HEK293 (cell line): ENCODE data around the gene IGFALS.

Source experiments
- CTCF ChIA-PET: fragments of 350-600 bp; formaldehyde crosslinking; extraction: SDS; loops from one replicate; lab custom pipeline; 2021; ENCODE audit warnings: antibody characterized with exemption; lab: Yijun Ruan, JAX
- POLR2A ChIA-PET: fragments of 300-600 bp; formaldehyde crosslinking; extraction: SDS; loops from one replicate; lab custom pipeline; 2020; ENCODE audit warnings: antibody characterized with exemption, inconsistent platforms; lab: Yijun Ruan, JAX
- H3K27ac ChIP-seq: fragments of 200-500 bp; sonication (Bioruptor generic); 2 replicates; pipeline ENCODE4 v1.5.1; 2014; ENCODE audit warnings: low read depth, low read length, control low read depth, inconsistent platforms; ENCODE audit errors: extremely low read depth
- H3K36me3 ChIP-seq, 2 experiments: fragments of 200-500 bp in 1 of 2; sonication (Bioruptor generic) in 1 of 2; 1 replicate in 1 of 2; 2 replicates in 1 of 2; pipeline ENCODE4 v1.5.1; 2014 to 2017; ENCODE audit warnings: inconsistent platforms in 2 of 2, low read length in 2 of 2; ENCODE audit not compliant: control insufficient read depth in 2 of 2, insufficient read depth in 1 of 2
- H3K4me1 ChIP-seq: fragments of 200-500 bp; sonication (Bioruptor generic); 2 replicates; pipeline ENCODE4 v1.5.1; 2014; ENCODE audit warnings: mild to moderate bottlenecking, low read length, inconsistent platforms; ENCODE audit not compliant: control insufficient read depth, insufficient read depth
- H3K4me3 ChIP-seq: 2 replicates; pipeline ENCODE4 v1.5.1; 2011; ENCODE audit warnings: low read depth, mild to moderate bottlenecking, control low read depth, low read length, moderate library complexity
- H3K9me3 ChIP-seq: fragments of 200-500 bp; sonication (Bioruptor generic); 2 replicates; pipeline ENCODE4 v1.5.1; 2014; ENCODE audit warnings: low read depth, low read length, inconsistent platforms; ENCODE audit not compliant: control insufficient read depth, insufficient read depth
- BCL11B ChIP-seq: fragments of 450-650 bp; formaldehyde crosslinking; IDR thresholded peaks from 2 replicates; pipeline ENCODE4 v1.5.1; 2016; ENCODE audit warnings: low read depth, missing biosample characterization, missing genetic modification characterization
- GLIS1 ChIP-seq: fragments of 450-650 bp; formaldehyde crosslinking; IDR thresholded peaks from 2 replicates; pipeline ENCODE4 v1.5.1; 2016; ENCODE audit warnings: missing biosample characterization, missing genetic modification characterization
- GLIS2 ChIP-seq: fragments of 450-650 bp; formaldehyde crosslinking; IDR thresholded peaks from 2 replicates; pipeline ENCODE4 v1.5.1; 2016; ENCODE audit warnings: missing biosample characterization, missing genetic modification characterization
- INSM2 ChIP-seq: fragments of 450-650 bp; formaldehyde crosslinking; IDR thresholded peaks from 2 replicates; pipeline ENCODE4 v1.5.1; 2016; ENCODE audit warnings: missing biosample characterization, missing genetic modification characterization
- SP7 ChIP-seq: fragments of 450-650 bp; formaldehyde crosslinking; IDR thresholded peaks from 2 replicates; pipeline ENCODE4 v1.5.1; 2016; ENCODE audit warnings: missing biosample characterization, missing genetic modification characterization
- TRIM28 ChIP-seq: IDR thresholded peaks from 2 replicates; pipeline ENCODE4 v1.6.1; 2011; ENCODE audit warnings: low read length, control low read depth, borderline replicate concordance
- ZBTB21 ChIP-seq: fragments of 450-650 bp; formaldehyde crosslinking; IDR thresholded peaks from 2 replicates; pipeline ENCODE4 v1.5.1; 2017; ENCODE audit warnings: missing biosample characterization, missing genetic modification characterization
- ZBTB7A ChIP-seq: fragments of 450-650 bp; formaldehyde crosslinking; IDR thresholded peaks from 2 replicates; pipeline ENCODE4 v1.5.1; 2016; ENCODE audit warnings: low read depth, missing biosample characterization, missing genetic modification characterization
- ZNF155 ChIP-seq: fragments of 450-650 bp; formaldehyde crosslinking; IDR thresholded peaks from 2 replicates; pipeline ENCODE4 v1.5.1; 2016; ENCODE audit warnings: missing biosample characterization, missing genetic modification characterization
- ZNF16 ChIP-seq: fragments of 450-650 bp; formaldehyde crosslinking; IDR thresholded peaks from 2 replicates; pipeline ENCODE4 v1.5.1; 2016; ENCODE audit warnings: low read depth, missing biosample characterization, missing genetic modification characterization
- ZNF19 ChIP-seq: fragments of 450-650 bp; formaldehyde crosslinking; IDR thresholded peaks from 2 replicates; pipeline ENCODE4; 2016; ENCODE audit warnings: missing biosample characterization, missing genetic modification characterization, low read depth
- ZNF202 ChIP-seq: fragments of 450-650 bp; formaldehyde crosslinking; IDR thresholded peaks from 2 replicates; pipeline ENCODE4 v1.5.1; 2016; ENCODE audit warnings: missing biosample characterization, missing genetic modification characterization, borderline replicate concordance
- ZNF248 ChIP-seq: fragments of 450-650 bp; formaldehyde crosslinking; IDR thresholded peaks from 2 replicates; pipeline ENCODE4 v1.5.1; 2017; ENCODE audit warnings: missing biosample characterization, missing genetic modification characterization
- ZNF354C ChIP-seq: fragments of 450-650 bp; formaldehyde crosslinking; IDR thresholded peaks from 2 replicates; pipeline ENCODE4 v1.5.1; 2016; ENCODE audit warnings: missing biosample characterization, missing genetic modification characterization, low read depth, borderline replicate concordance
- ZNF398 ChIP-seq: fragments of 450-650 bp; formaldehyde crosslinking; IDR thresholded peaks from 2 replicates; pipeline ENCODE4 v1.5.1; 2017; ENCODE audit warnings: missing biosample characterization, missing genetic modification characterization
- ZNF404 ChIP-seq: fragments of 450-650 bp; formaldehyde crosslinking; IDR thresholded peaks from 2 replicates; pipeline ENCODE4 v1.5.1; 2017; ENCODE audit warnings: missing biosample characterization, missing genetic modification characterization
- ZNF518A ChIP-seq: fragments of 450-650 bp; formaldehyde crosslinking; conservative IDR thresholded peaks from 2 replicates; pipeline ENCODE4 v1.5.1; 2016; ENCODE audit warnings: low read depth, missing biosample characterization, missing genetic modification characterization
- ZNF560 ChIP-seq: fragments of 450-650 bp; formaldehyde crosslinking; IDR thresholded peaks from 2 replicates; pipeline ENCODE4 v1.5.1; 2017; ENCODE audit warnings: missing biosample characterization, missing genetic modification characterization, borderline replicate concordance
- ZNF585B ChIP-seq: fragments of 450-650 bp; formaldehyde crosslinking; IDR thresholded peaks from 2 replicates; pipeline ENCODE4 v1.5.1; 2016; ENCODE audit warnings: missing biosample characterization, missing genetic modification characterization
- ZNF645 ChIP-seq: fragments of 450-650 bp; formaldehyde crosslinking; IDR thresholded peaks from 2 replicates; pipeline ENCODE4; 2016; ENCODE audit warnings: missing biosample characterization, missing genetic modification characterization
- ZNF670 ChIP-seq: fragments of 450-650 bp; formaldehyde crosslinking; IDR thresholded peaks from 2 replicates; pipeline ENCODE4 v1.5.1; 2016; ENCODE audit warnings: missing biosample characterization, missing genetic modification characterization, low read depth
- ZNF704 ChIP-seq: fragments of 450-650 bp; formaldehyde crosslinking; IDR thresholded peaks from 2 replicates; pipeline ENCODE4 v1.5.1; 2016; ENCODE audit warnings: missing biosample characterization, missing genetic modification characterization
- ZNF792 ChIP-seq: fragments of 450-650 bp; formaldehyde crosslinking; IDR thresholded peaks from 2 replicates; pipeline ENCODE4 v1.5.1; 2016; ENCODE audit warnings: missing biosample characterization, missing genetic modification characterization
- ZSCAN30 ChIP-seq: fragments of 450-650 bp; IDR thresholded peaks from 2 replicates; pipeline ENCODE4 v1.5.1; 2018; ENCODE audit warnings: missing biosample characterization, mild to moderate bottlenecking, missing genetic modification characterization, moderate library complexity

Gene IGFALS

GRCh38 chr16:1758923-1759322, 34.6 kb downstream of the IGFALS start (continued):
- no peak for TF ChIP-seq ZNF518A (tag by site-specific recombination)
- no peak for TF ChIP-seq ZBTB21 (tag by site-specific recombination)
- TF ChIP-seq ZNF16 (tag by site-specific recombination) = no peak
- no peak for TF ChIP-seq ZNF704 (tag by site-specific recombination)
- no peak for TF ChIP-seq ZNF19 (tag by site-specific recombination)
- TF ChIP-seq ZBTB7A = no peak
- TF ChIP-seq ZSCAN30 (tag by site-specific recombination) = no peak
- TF ChIP-seq ZNF155 (tag by site-specific recombination) = no peak
- no peak for TF ChIP-seq ZNF670
- no peak for TF ChIP-seq ZNF792
- TF ChIP-seq BCL11B = no peak
- TF ChIP-seq GLIS2 = no peak

- CTCF ChIA-PET = no interaction called here
- H3K4me3 ChIP-seq = no peak overlapping the region
- H3K9me3 ChIP-seq = no peaks in the 10 kb centered on the region
- H3K27ac ChIP-seq = no peak overlapping the region
- no peaks in the 10 kb centered on the region for H3K4me1 ChIP-seq
- peaks cover 4 to 61% of the 10 kb centered on the region in 2 experiments; a peak in 2 of 3 replicates for H3K36me3 ChIP-seq
- no peak for TF ChIP-seq ZNF645 (tag by site-specific recombination)
- no peak for TF ChIP-seq ZNF398
- TF ChIP-seq GLIS1 (tag by site-specific recombination) = no peak
- no peak for TF ChIP-seq ZNF585B
- no peak for TF ChIP-seq BCL11B
- TF ChIP-seq TRIM28 = no peak
- TF ChIP-seq SP7 = no peak
- TF ChIP-seq ZNF354C (tag by site-specific recombination) = no peak
- TF ChIP-seq ZNF248 = no peak
- no peak for TF ChIP-seq INSM2
- TF ChIP-seq ZNF202 (tag by site-specific recombination) = no peak
- no peak for TF ChIP-seq ZNF560 (tag by site-specific recombination)
- TF ChIP-seq ZNF404 (tag by site-specific recombination) = no peak
- TF ChIP-seq, all 188 proteins: peak for 0
- POLR2A ChIA-PET = no interaction called here
Measured at GRCh38 chr16:1757714-1758461, 35.6 kb downstream of the IGFALS start.
